MG63 (cell line): ENCODE measurements around the gene ENGASE. TPM values are rescaled to one million over a fixed set of nuclear protein-coding genes. Genes with fewer than 3 reads are reported as not detected.

Experiments
- DNase-seq: peaks from one replicate; pipeline ENCODE4 v3.0.0-alpha.2; 2020
- H3K27me3 ChIP-seq: fragments of 250-450 bp; sonication (Bioruptor Pico); 2 replicates; pipeline ENCODE4 v1.5.1; 2020; ENCODE audit warnings: mild to moderate bottlenecking, moderate library complexity
- H3K36me3 ChIP-seq: fragments of 250-450 bp; sonication (Bioruptor Pico); 2 replicates; pipeline ENCODE4 v1.5.1; 2020; ENCODE audit warnings: mild to moderate bottlenecking, moderate library complexity
- H3K4me3 ChIP-seq: fragments of 250-450 bp; sonication (Bioruptor Pico); 2 replicates; pipeline ENCODE4 v1.5.1; 2020; ENCODE audit warnings: mild to moderate bottlenecking, moderate library complexity
- H3K9me3 ChIP-seq: fragments of 250-450 bp; sonication (Bioruptor Pico); 2 replicates; pipeline ENCODE4 v1.5.1; 2020; ENCODE audit warnings: mild to moderate bottlenecking, moderate library complexity
- total RNA-seq: library from RNA; depleted of rRNA; stranded (reverse); fragments of >200 nt; shearing (Covaris generic); gene quantifications from 2 replicates; pipeline ENCODE4 v1.2.3, GENCODE V29; 2014; ENCODE audit warnings: low replicate concordance

ENGASE gene
- total RNA-seq, 1 experiment from 2014 or later = 12.4 TPM

- Histone ChIP-seq H3K27me3 (no peaks in the 10 kb centered on the region), H3K36me3 (peaks cover 3% of the 10 kb centered on the region; the same call in 1 of the 2 replicates), H3K9me3 (no peaks in the 10 kb centered on the region), H3K4me3 (no peak overlapping the region)
- no peak for DNase-seq
Observed at GRCh38 chr17:79090443-79091225, 16.0 kb downstream of the ENGASE start.

- Histone ChIP-seq H3K9me3 (no peaks in the 10 kb centered on the region), H3K36me3 (peaks cover 3% of the 10 kb centered on the region; the same call in 1 of the 2 replicates), H3K4me3 (no peak overlapping the region), H3K27me3 (no peaks in the 10 kb centered on the region)
- no peak for DNase-seq
Observed at GRCh38 chr17:79091226-79091670, 16.6 kb downstream of the ENGASE start.

- Histone ChIP-seq H3K36me3 (peaks cover 3% of the 10 kb centered on the region; the same call in 1 of the 2 replicates), H3K4me3 (no peak overlapping the region), H3K9me3 (no peaks in the 10 kb centered on the region), H3K27me3 (peaks cover under 1% of the 10 kb centered on the region; the same call in 1 of the 2 replicates)
- no peak for DNase-seq
Observed at GRCh38 chr17:79092567-79092966, 17.9 kb downstream of the ENGASE start.

- peaks cover 7% of the 10 kb centered on the region for H3K27me3 ChIP-seq
- no peaks in the 10 kb centered on the region for H3K36me3 ChIP-seq
- no peak for DNase-seq
- no peaks in the 10 kb centered on the region for H3K9me3 ChIP-seq
- H3K4me3 ChIP-seq = no peak overlapping the region
Observed at GRCh38 chr17:79093270-79093669, 18.6 kb downstream of the ENGASE start.

- Histone ChIP-seq H3K36me3 (no peaks in the 10 kb centered on the region), H3K4me3 (no peak overlapping the region), H3K9me3 (no peaks in the 10 kb centered on the region), H3K27me3 (peaks cover 10% of the 10 kb centered on the region)
- no peak for DNase-seq
Observed at GRCh38 chr17:79094261-79094660, 19.6 kb downstream of the ENGASE start.

- Histone ChIP-seq H3K27me3 (peaks cover 14% of the 10 kb centered on the region), H3K36me3 (no peaks in the 10 kb centered on the region), H3K9me3 (no peaks in the 10 kb centered on the region), H3K4me3 (no peak overlapping the region)
- DNase-seq = peak; percentile 64
Observed at GRCh38 chr17:79095345-79096055, 20.9 kb downstream of the ENGASE start.

GRCh38 chr17:79096477-79096876, 21.9 kb downstream of the ENGASE start:
- Histone ChIP-seq H3K4me3 (no peak overlapping the region), H3K9me3 (no peaks in the 10 kb centered on the region), H3K36me3 (no peaks in the 10 kb centered on the region), H3K27me3 (peaks cover 14% of the 10 kb centered on the region)
- no peak for DNase-seq

GRCh38 chr17:79097226-79098055, 22.8 kb downstream of the ENGASE start:
- Histone ChIP-seq H3K27me3 (peaks cover 14% of the 10 kb centered on the region), H3K36me3 (no peaks in the 10 kb centered on the region), H3K9me3 (no peaks in the 10 kb centered on the region), H3K4me3 (no peak overlapping the region)
- DNase-seq = no peak

GRCh38 chr17:79098282-79098867, 23.8 kb downstream of the ENGASE start:
- no peak for DNase-seq
- Histone ChIP-seq H3K36me3 (no peaks in the 10 kb centered on the region), H3K27me3 (peaks cover 14% of the 10 kb centered on the region), H3K9me3 (no peaks in the 10 kb centered on the region), H3K4me3 (no peak overlapping the region)

- H3K36me3 ChIP-seq = no peaks in the 10 kb centered on the region
- no peak overlapping the region for H3K4me3 ChIP-seq
- no peaks in the 10 kb centered on the region for H3K9me3 ChIP-seq
- DNase-seq = no peak
- peaks cover 14% of the 10 kb centered on the region for H3K27me3 ChIP-seq
Observed at GRCh38 chr17:79100405-79100804, 25.8 kb downstream of the ENGASE start.

- Histone ChIP-seq H3K27me3 (peaks cover 14% of the 10 kb centered on the region), H3K4me3 (no peak overlapping the region), H3K9me3 (no peaks in the 10 kb centered on the region), H3K36me3 (no peaks in the 10 kb centered on the region)
- no peak for DNase-seq
Observed at GRCh38 chr17:79101111-79101673, 26.6 kb downstream of the ENGASE start.

GRCh38 chr17:79102214-79102613, 27.6 kb downstream of the ENGASE start:
- Histone ChIP-seq H3K4me3 (no peak overlapping the region), H3K36me3 (no peaks in the 10 kb centered on the region), H3K9me3 (no peaks in the 10 kb centered on the region), H3K27me3 (peaks cover 14% of the 10 kb centered on the region)
- no peak for DNase-seq

GRCh38 chr17:79104898-79105600, 30.4 kb downstream of the ENGASE start:
- no peak for DNase-seq
- Histone ChIP-seq H3K36me3 (no peaks in the 10 kb centered on the region), H3K4me3 (no peak overlapping the region), H3K9me3 (no peaks in the 10 kb centered on the region), H3K27me3 (peaks cover 2% of the 10 kb centered on the region; the same call in 1 of the 2 replicates)

GRCh38 chr17:79105937-79106336, 31.3 kb downstream of the ENGASE start:
- H3K27me3 ChIP-seq = peaks cover 2% of the 10 kb centered on the region; the same call in 1 of the 2 replicates
- no peaks in the 10 kb centered on the region for H3K9me3 ChIP-seq

GRCh38 chr17:79106958-79107357, 32.3 kb downstream of the ENGASE start:
- Histone ChIP-seq H3K4me3 (no peak overlapping the region), H3K27me3 (peaks cover 2% of the 10 kb centered on the region; the same call in 1 of the 2 replicates), H3K36me3 (no peaks in the 10 kb centered on the region), H3K9me3 (no peaks in the 10 kb centered on the region)
- DNase-seq = no peak

More at GRCh38 chr17:79105937-79106336, 31.3 kb downstream of the ENGASE start:
- no peak for DNase-seq
- no peaks in the 10 kb centered on the region for H3K36me3 ChIP-seq
- no peak overlapping the region for H3K4me3 ChIP-seq
